ENCODE data around the gene RNF212.

The RNF212 gene

GRCh38 chr4:1039493-1040343, 73.6 kb downstream of the RNF212 start:
- no peak overlapping the region for H3K9ac ChIP-seq (ENCODE audit: insufficient read length)
- no peaks in the 10 kb centered on the region for H3K9me3 ChIP-seq (ENCODE audit: low read depth, low read length)
- TF ChIP-seq POLR2AphosphoS5 (IDR thresholded peaks at IDR 0.05; ENCODE audit: borderline replicate concordance, low read depth, low read length) (no peak), EZH2 (IDR thresholded peaks at IDR 0.05) (no peak), FOXP2 (optimal IDR thresholded peaks at IDR 0.05; ENCODE audit: control extremely low read depth, extremely low read length, insufficient read depth) (no peak)
- no peak for DNase-seq (ENCODE audit: low read depth, low spot score)
- no peaks in the 10 kb centered on the region for H3K36me3 ChIP-seq (ENCODE audit: insufficient read depth, low read length)
- H3K27ac ChIP-seq, result no peak overlapping the region
- no peak overlapping the region for H3K4me3 ChIP-seq

GRCh38 chr4:1038948-1039492, 74.3 kb downstream of the RNF212 start:
- Histone ChIP-seq H3K4me3 (no peak overlapping the region), H3K9me3 (ENCODE audit: low read depth, low read length) (no peaks in the 10 kb centered on the region), H3K27ac (no peak overlapping the region), H3K9ac (ENCODE audit: insufficient read length) (no peak overlapping the region), H3K36me3 (ENCODE audit: insufficient read depth, low read length) (no peaks in the 10 kb centered on the region)
- DNase-seq (ENCODE audit: low read depth, low spot score), result no peak
- TF ChIP-seq POLR2AphosphoS5 (IDR thresholded peaks at IDR 0.05; ENCODE audit: borderline replicate concordance, low read depth, low read length) (no peak), FOXP2 (optimal IDR thresholded peaks at IDR 0.05; ENCODE audit: control extremely low read depth, extremely low read length, insufficient read depth) (no peak), EZH2 (IDR thresholded peaks at IDR 0.05) (no peak)

- no peak for TF ChIP-seq EZH2 (IDR thresholded peaks at IDR 0.05)
- no peaks in the 10 kb centered on the region for H3K9me3 ChIP-seq (ENCODE audit: low read depth, low read length)
- no peaks in the 10 kb centered on the region for H3K36me3 ChIP-seq (ENCODE audit: insufficient read depth, low read length)
- no peak overlapping the region for H3K9ac ChIP-seq (ENCODE audit: insufficient read length)
- DNase-seq (ENCODE audit: low read depth, low spot score), result no peak
- no peak overlapping the region for H3K27ac ChIP-seq
- no peak overlapping the region for H3K4me3 ChIP-seq
These were observed 76.2 kb downstream of the RNF212 start for GRCh38 chr4:1036976-1037810.

DNA sequence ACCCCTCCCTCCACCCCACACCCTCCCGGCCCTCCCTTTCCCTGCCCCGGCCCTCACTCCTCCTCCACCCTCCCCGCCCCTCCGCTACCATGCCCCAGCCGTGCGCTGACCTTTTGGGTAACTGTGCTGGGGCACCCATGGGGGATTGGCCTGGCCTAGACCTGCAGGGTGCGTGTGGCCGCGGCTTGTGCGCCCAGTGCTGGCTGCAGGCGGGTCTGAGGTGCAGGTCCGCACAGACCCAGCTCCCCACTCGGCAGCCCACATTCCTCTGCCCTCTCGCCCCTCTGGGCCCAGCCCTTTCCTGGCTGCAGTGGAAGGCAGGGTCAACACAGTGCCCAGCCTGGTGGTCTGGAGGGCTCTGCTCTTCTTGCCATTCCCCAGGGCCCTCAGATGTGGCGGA, 77.3 kb downstream of the RNF212 start:
- no peaks in the 10 kb centered on the region for H3K9me3 ChIP-seq (ENCODE audit: low read depth, low read length)
- no peak overlapping the region for H3K9ac ChIP-seq (ENCODE audit: insufficient read length)
- H3K4me3 ChIP-seq, result no peak overlapping the region
- no peak overlapping the region for H3K27ac ChIP-seq
- DNase-seq (ENCODE audit: low read depth, low spot score), result no peak
- no peak for TF ChIP-seq EZH2 (IDR thresholded peaks at IDR 0.05)
- no peak for TF ChIP-seq POLR2AphosphoS5 (IDR thresholded peaks at IDR 0.05; ENCODE audit: borderline replicate concordance, low read depth, low read length)
- no peak for TF ChIP-seq FOXP2 (optimal IDR thresholded peaks at IDR 0.05; ENCODE audit: control extremely low read depth, extremely low read length, insufficient read depth)
- H3K36me3 ChIP-seq (ENCODE audit: insufficient read depth, low read length), result no peaks in the 10 kb centered on the region

- Histone ChIP-seq H3K9ac (ENCODE audit: insufficient read length) (no peak overlapping the region), H3K36me3 (ENCODE audit: insufficient read depth, low read length) (no peaks in the 10 kb centered on the region), H3K27ac (no peak overlapping the region), H3K4me3 (no peak overlapping the region), H3K9me3 (ENCODE audit: low read depth, low read length) (no peaks in the 10 kb centered on the region)
- no peak for DNase-seq (ENCODE audit: low read depth, low spot score)
- TF ChIP-seq POLR2AphosphoS5 (IDR thresholded peaks at IDR 0.05; ENCODE audit: borderline replicate concordance, low read depth, low read length) (no peak), EZH2 (IDR thresholded peaks at IDR 0.05) (no peak), FOXP2 (optimal IDR thresholded peaks at IDR 0.05; ENCODE audit: control extremely low read depth, extremely low read length, insufficient read depth) (no peak)
These were observed 77.9 kb downstream of the RNF212 start for GRCh38 chr4:1035510-1035909.

GRCh38 chr4:1033840-1034551, 79.4 kb downstream of the RNF212 start:
- Histone ChIP-seq H3K9me3 (ENCODE audit: low read depth, low read length) (no peaks in the 10 kb centered on the region), H3K4me3 (no peak overlapping the region), H3K27ac (no peak overlapping the region), H3K36me3 (ENCODE audit: insufficient read depth, low read length) (no peaks in the 10 kb centered on the region), H3K9ac (ENCODE audit: insufficient read length) (no peak overlapping the region)
- TF ChIP-seq FOXP2 (optimal IDR thresholded peaks at IDR 0.05; ENCODE audit: control extremely low read depth, extremely low read length, insufficient read depth), result no peak
- no peak for TF ChIP-seq POLR2AphosphoS5 (IDR thresholded peaks at IDR 0.05; ENCODE audit: borderline replicate concordance, low read depth, low read length)
- TF ChIP-seq EZH2 (IDR thresholded peaks at IDR 0.05), result no peak
- DNase-seq (ENCODE audit: low read depth, low spot score), result no peak

GRCh38 chr4:1032861-1033260, 80.5 kb downstream of the RNF212 start:
- no peak for TF ChIP-seq POLR2AphosphoS5 (IDR thresholded peaks at IDR 0.05; ENCODE audit: borderline replicate concordance, low read depth, low read length)
- Histone ChIP-seq H3K36me3 (ENCODE audit: insufficient read depth, low read length) (no peaks in the 10 kb centered on the region), H3K27ac (no peak overlapping the region), H3K4me3 (no peak overlapping the region), H3K9ac (ENCODE audit: insufficient read length) (no peak overlapping the region), H3K9me3 (ENCODE audit: low read depth, low read length) (no peaks in the 10 kb centered on the region)
- no peak for DNase-seq (ENCODE audit: low read depth, low spot score)

All from SK-N-MC (cell line).